ENCODE data around the gene TBC1D5.

DNA sequence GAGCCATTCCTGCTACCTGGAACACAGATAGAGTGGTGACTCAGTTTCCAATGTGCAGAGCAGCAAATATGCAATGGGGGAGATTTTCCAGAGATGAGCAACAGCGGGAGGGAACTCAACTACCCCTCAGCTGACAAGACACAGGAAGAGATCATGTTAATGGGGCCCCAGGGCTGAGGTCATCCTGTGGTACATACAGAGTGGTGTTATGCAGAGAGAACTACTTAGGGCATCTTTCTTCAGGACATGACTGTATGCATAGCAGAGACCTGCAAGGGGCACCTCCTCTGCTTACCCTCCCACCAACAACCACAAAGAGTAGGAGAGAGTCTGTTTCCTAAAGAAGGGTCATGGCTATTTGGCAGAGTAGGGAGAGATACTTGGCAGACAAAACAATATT, 6.8 kb upstream of the TBC1D5 start:
- no peak for TF ChIP-seq POLR2A (IDR thresholded peaks at IDR 0.05)
- TF ChIP-seq EP300 (IDR thresholded peaks at IDR 0.05): no peak
- TF ChIP-seq, protein P1, sequence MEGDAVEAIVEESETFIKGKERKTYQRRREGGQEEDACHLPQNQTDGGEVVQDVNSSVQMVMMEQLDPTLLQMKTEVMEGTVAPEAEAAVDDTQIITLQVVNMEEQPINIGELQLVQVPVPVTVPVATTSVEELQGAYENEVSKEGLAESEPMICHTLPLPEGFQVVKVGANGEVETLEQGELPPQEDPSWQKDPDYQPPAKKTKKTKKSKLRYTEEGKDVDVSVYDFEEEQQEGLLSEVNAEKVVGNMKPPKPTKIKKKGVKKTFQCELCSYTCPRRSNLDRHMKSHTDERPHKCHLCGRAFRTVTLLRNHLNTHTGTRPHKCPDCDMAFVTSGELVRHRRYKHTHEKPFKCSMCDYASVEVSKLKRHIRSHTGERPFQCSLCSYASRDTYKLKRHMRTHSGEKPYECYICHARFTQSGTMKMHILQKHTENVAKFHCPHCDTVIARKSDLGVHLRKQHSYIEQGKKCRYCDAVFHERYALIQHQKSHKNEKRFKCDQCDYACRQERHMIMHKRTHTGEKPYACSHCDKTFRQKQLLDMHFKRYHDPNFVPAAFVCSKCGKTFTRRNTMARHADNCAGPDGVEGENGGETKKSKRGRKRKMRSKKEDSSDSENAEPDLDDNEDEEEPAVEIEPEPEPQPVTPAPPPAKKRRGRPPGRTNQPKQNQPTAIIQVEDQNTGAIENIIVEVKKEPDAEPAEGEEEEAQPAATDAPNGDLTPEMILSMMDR (IDR thresholded peaks at IDR 0.05): no peak

Measured in sigmoid colon (tissue), 4 donors.